SK-N-SH (cell line): Measurements from ENCODE around the gene NHSL1.

Experiments used
- CTCF ChIP-seq: fragments of 200-600 bp; sonication (generic); IDR thresholded peaks from 2 replicates; pipeline ENCODE4 v1.6.1; 2017; ENCODE audit warnings: antibody characterized with exemption, mild to moderate bottlenecking, moderate library complexity
- EP300 ChIP-seq, 2 experiments: IDR thresholded peaks; 2 replicates each; pipeline versions ENCODE4 v1.4.0 to v1.6.1; 2012; ENCODE audit warnings: borderline replicate concordance in 1 of 2, low read depth in 1 of 2, low read length in 1 of 2

DNA sequence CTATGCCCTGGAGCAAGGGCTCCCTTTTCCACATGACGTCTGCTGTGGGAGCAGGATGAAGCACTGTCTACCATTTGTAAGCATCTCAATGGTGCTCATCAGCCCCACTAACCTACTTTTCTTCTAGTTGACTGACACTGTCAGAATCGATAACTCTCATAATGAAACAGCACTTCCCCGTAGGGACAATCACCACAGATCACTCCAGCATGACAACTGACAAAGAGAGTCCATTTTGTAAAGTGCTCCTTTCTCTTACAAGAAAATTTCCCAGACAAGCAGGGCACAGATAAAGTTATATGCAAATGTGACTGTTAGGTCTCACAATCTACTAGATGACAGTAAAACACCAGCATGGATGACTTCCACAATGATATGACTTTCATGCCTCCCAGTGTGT is 48.8 kb downstream of the NHSL1 start:
- TF ChIP-seq EP300 (IDR thresholded peaks at IDR 0.05; ENCODE audit: borderline replicate concordance in 1 of 2, low read depth in 1 of 2, low read length in 1 of 2) (no peak), CTCF (no peak)
